ENCODE results near the gene SECISBP2. TPM values are rescaled to one million over a fixed set of nuclear protein-coding genes. Genes with fewer than 3 reads are reported as not detected.
"Not testable (repeated sequence)": the region's sequence is repeated elsewhere in the genome, so short reads cannot be mapped to it uniquely, and the experiment has no call there.

The SECISBP2 gene
- total RNA-seq, 1 experiment from 2014 or later = 33.2 TPM

- no peak for DNase-seq (ENCODE audit: low spot score)
Measured at GRCh38 chr9:89364666-89365531, 46.6 kb downstream of the SECISBP2 start.

GRCh38 chr9:89365532-89365912, 47.2 kb downstream of the SECISBP2 start:
- DNase-seq (ENCODE audit: low spot score) = no peak

GRCh38 chr9:89366711-89367110, 48.4 kb downstream of the SECISBP2 start:
- no peak for DNase-seq (ENCODE audit: low spot score)

- no peak for DNase-seq (ENCODE audit: low spot score)
Measured at GRCh38 chr9:89367281-89367680, 49.0 kb downstream of the SECISBP2 start.

- no peak for DNase-seq (ENCODE audit: low spot score)
Measured at GRCh38 chr9:89367726-89368437, 49.6 kb downstream of the SECISBP2 start.

GRCh38 chr9:89368550-89368949, 50.2 kb downstream of the SECISBP2 start:
- DNase-seq (ENCODE audit: low spot score) = no peak

- DNase-seq (ENCODE audit: low spot score) = no peak
Measured at GRCh38 chr9:89368978-89369377, 50.7 kb downstream of the SECISBP2 start.

GRCh38 chr9:89370593-89370992, 52.3 kb downstream of the SECISBP2 start:
- no peak for DNase-seq (ENCODE audit: low spot score)

- DNase-seq (ENCODE audit: low spot score) = not testable (repeated sequence)
Measured at GRCh38 chr9:89371791-89372190, 53.5 kb downstream of the SECISBP2 start.

- no peak for DNase-seq (ENCODE audit: low spot score)
Measured at GRCh38 chr9:89372230-89372816, 54.0 kb downstream of the SECISBP2 start.

- no peak for DNase-seq (ENCODE audit: low spot score)
Measured at GRCh38 chr9:89372979-89373378, 54.7 kb downstream of the SECISBP2 start.

GRCh38 chr9:89374176-89374575, 55.9 kb downstream of the SECISBP2 start:
- DNase-seq (ENCODE audit: low spot score) = peak; percentile 66

GRCh38 chr9:89375191-89375760, 57.0 kb downstream of the SECISBP2 start:
- peak; percentile 16 for DNase-seq (ENCODE audit: low spot score)

GRCh38 chr9:89376286-89376685, 58.0 kb downstream of the SECISBP2 start:
- no peak for DNase-seq (ENCODE audit: low spot score)

GRCh38 chr9:89376741-89377351, 58.5 kb downstream of the SECISBP2 start:
- DNase-seq (ENCODE audit: low spot score) = no peak

GRCh38 chr9:89377411-89377810, 59.1 kb downstream of the SECISBP2 start:
- DNase-seq (ENCODE audit: low spot score) = no peak

- DNase-seq (ENCODE audit: low spot score) = no peak
Measured at GRCh38 chr9:89378541-89378940, 60.2 kb downstream of the SECISBP2 start.

- no peak for DNase-seq (ENCODE audit: low spot score)
Measured at GRCh38 chr9:89379031-89379430, 60.7 kb downstream of the SECISBP2 start.

GRCh38 chr9:89379508-89380115, 61.3 kb downstream of the SECISBP2 start:
- DNase-seq (ENCODE audit: low spot score) = no peak

GRCh38 chr9:89380437-89381307, 62.4 kb downstream of the SECISBP2 start:
- no peak for DNase-seq (ENCODE audit: low spot score)

GRCh38 chr9:89381308-89381609, 63.0 kb downstream of the SECISBP2 start:
- DNase-seq (ENCODE audit: low spot score) = no peak

All from A172 (cell line).